ENCODE measurements around the gene CYP27C1.
A peak's percentile ranks its signal among the peaks of the same experiment; 100 is the strongest.
"Not testable (repeated sequence)": the region's sequence is repeated elsewhere in the genome, so short reads cannot be mapped to it uniquely, and the experiment has no call there.

CYP27C1 gene, protein sequence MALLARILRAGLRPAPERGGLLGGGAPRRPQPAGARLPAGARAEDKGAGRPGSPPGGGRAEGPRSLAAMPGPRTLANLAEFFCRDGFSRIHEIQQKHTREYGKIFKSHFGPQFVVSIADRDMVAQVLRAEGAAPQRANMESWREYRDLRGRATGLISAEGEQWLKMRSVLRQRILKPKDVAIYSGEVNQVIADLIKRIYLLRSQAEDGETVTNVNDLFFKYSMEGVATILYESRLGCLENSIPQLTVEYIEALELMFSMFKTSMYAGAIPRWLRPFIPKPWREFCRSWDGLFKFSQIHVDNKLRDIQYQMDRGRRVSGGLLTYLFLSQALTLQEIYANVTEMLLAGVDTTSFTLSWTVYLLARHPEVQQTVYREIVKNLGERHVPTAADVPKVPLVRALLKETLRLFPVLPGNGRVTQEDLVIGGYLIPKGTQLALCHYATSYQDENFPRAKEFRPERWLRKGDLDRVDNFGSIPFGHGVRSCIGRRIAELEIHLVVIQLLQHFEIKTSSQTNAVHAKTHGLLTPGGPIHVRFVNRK

DNA sequence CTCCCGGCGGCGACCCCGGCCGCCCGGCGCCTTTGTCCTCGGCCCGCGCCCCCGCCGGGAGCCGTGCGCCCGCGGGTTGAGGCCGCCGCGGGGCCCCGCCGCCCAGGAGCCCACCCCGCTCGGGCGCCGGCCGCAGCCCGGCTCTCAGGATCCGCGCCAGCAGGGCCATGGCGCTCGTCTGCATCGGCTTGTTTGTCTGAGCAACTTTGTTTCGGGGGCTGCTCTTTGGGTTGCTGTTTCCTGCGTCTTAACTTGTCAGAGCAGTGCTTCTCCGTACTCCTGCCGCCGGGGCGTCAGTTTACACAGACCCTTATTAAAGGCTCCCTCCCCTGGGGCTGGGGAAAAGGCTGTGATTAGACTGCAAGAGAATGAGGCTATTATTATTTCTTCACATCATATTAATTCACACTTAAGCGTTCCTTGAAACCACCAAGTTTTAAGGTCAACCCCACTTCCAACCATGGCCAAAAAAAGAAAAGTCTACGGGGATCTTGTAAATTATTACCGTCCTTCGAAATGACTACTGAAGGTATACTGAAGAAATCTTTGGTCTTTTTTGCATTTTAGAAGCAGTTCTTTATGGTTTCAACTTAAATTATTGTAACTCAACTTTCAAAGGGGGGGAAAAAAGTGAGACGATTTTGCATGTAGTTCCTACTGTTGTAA, at the start of gene CYP27C1:
TSS of gene CYP27C1 (minus strand) at position 198 of the 666 bp plus-strand sequence. CDS start at position 169, 29 bp downstream.
- peak; percentile 58 for DNase-seq

DNA sequence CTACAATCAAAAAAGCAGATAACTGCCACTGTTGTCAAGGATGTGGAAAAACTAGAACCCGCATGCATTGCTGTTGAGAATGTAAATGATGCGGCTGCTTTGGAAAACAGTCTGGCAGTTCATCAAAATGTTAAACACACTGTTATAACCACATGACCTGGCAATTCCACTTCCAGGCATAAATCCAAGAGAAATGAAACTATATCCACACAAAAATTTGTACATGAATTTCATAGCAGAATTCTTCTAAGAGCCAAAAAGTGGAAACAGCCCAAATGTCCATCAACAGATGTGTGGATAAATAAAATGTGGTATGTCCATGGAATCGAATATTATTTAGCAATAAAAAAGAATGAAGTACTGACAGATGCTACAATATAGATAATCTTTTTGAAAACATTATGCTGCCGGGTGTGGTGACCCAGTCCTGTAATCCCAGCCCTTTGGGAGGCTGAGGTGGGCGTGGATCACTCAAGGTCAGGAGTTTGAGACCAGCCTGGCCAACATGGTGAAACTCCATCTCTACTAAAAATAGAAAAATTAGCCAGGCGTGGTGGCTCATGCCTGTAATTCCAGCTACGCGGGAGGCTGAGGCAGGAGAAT, 41.8 kb upstream of the CYP27C1 start:
- DNase-seq, result no peak

GRCh38 chr2:127259355-127259754, 39.3 kb upstream of the CYP27C1 start:
- no peak for DNase-seq

- no peak for DNase-seq
Observed at GRCh38 chr2:127256866-127257265, 36.8 kb upstream of the CYP27C1 start.

- no peak for DNase-seq
Observed at GRCh38 chr2:127256381-127256780, 36.3 kb upstream of the CYP27C1 start.

- no peak for DNase-seq
Observed at GRCh38 chr2:127255721-127256120, 35.6 kb upstream of the CYP27C1 start.

GRCh38 chr2:127255146-127255545, 35.0 kb upstream of the CYP27C1 start:
- peak; percentile 47 for DNase-seq

GRCh38 chr2:127254386-127254981, 34.4 kb upstream of the CYP27C1 start:
- DNase-seq, result no peak

- DNase-seq, result not testable (repeated sequence)
Observed at GRCh38 chr2:127241184-127241583, 21.1 kb upstream of the CYP27C1 start.

DNA sequence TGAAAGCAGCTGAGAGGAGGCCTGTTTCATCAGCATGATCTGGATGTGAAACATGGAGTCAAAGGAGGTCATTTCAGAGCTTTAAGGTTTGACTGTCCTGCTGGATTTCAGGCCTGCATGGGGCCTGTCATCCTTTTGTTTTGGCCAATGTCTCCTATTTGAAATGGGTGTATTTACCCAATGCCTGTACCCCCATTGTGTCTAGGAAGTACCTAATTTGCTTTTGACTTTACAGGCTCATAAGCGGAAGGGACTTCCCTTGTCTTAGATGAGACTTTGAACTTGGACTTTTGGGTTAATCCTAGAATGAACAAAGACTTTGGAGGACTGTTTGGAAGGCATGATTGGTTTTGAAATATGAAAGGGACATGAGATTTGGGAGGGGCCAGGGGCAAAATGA, 19.3 kb upstream of the CYP27C1 start:
- no peak for DNase-seq

DNA sequence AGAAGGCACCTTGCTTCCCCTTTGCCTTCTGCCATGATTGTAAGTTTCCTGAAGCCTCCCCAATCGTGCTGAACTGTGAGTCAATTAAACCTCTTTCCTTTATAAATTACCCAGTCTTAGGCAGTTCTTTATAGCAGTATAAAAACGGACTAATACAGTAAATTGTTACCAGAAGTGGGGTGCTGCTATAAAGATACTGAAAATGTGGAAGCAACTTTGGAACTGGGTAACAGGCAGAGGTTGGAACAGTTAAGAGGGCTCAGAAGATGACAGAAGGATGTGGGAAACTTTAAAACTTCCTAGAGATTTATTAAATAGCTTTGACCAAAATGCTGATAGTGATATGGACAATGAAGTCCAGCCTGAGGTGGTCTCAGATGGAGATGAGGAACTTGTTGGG, 17.7 kb upstream of the CYP27C1 start:
- not testable (repeated sequence) for DNase-seq

DNA sequence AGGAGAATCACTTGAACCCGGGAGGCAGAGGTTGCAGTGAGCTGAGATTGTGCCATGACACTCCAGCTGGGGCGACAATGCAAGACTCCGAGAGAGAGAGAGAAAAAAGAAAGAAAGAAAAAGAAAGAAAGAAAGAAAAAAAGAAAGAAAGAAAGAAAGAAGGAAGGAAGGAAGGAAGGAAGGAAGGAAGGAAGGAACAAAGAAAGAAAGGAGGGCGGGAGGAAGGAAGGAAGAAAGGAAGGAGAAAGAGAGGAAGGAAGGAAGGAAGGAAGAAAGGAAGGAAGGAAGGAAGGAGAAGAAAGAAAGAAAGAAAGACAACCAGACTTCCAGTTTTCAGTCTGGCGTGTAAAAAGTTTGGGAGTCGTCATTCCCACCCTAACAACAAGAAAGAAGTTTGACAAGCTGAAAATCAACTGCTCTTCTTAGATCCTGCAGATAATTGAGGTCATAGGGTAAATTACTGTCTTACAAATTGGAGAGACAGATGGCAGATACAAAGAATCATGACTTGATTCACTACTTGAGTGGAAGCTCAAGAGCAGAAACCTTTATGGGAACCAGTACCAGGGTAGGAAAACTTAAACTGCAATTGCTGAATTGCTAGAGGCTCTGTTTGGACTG, 15.1 kb upstream of the CYP27C1 start:
- DNase-seq, result no peak

GRCh38 chr2:127233710-127234109, 13.6 kb upstream of the CYP27C1 start:
- DNase-seq, result no peak

- DNase-seq, result peak; percentile 58
Observed at GRCh38 chr2:127231130-127231865, 11.2 kb upstream of the CYP27C1 start.

DNA sequence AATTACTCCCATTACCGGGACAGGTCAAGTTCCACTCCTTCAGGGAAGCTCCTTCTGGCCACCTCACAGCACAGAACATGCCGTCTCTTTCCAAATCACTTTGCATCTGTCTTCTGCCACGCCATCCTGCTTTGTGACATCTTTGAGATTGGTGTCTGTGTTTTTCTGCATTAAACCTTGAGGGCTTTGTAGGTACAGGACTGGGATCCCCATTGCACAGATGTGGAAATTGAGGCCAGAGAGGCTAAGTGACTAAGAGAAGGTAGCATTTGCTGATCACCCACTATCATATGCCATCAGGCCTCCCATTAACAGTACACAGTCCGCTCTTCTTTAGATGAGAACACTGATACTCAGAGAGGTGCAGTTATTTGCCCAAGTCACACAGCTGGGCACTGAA, 9.5 kb upstream of the CYP27C1 start:
- DNase-seq, result no peak

DNA sequence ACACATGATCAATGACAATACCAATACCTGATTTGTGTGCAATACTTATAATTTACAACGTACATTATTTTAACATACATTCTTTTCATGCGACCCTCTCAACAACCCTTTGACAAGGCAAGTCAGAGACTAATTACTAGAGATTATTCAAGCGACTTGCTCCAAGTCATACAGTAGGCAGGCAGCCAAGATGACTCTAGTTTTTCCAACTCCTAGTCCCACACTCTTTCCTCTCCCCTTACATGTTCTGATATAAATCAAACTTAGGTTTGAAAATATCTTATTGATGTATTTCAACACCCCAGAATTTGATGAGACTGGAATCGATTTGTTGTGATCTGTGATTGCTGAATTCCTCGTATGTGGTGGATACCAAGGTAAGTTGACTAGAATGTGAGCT, 8.0 kb upstream of the CYP27C1 start:
- DNase-seq, result no peak

DNA sequence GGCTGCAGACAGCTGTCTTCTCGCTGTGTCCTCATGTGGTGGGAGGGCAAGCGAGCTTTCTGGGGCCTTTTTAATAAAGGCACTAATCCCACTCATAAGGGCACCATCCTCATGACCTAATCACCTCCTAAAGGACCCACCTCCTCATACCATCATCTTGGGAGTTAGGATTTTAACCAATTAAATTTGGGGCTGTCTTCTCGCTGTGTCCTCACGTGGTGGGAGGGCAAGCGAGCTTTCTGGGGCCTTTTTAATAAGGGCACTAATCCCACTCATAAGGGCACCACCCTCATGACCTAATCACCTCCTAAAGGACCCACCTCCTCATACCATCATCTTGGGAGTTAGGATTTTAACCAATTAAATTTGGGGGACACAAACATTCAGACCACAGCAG, 7.2 kb upstream of the CYP27C1 start:
- not testable (repeated sequence) for DNase-seq

GRCh38 chr2:127226520-127227263, 6.6 kb upstream of the CYP27C1 start:
- peak; percentile 62 for DNase-seq

- no peak for DNase-seq
Observed at GRCh38 chr2:127226132-127226519, 6.0 kb upstream of the CYP27C1 start.

DNA sequence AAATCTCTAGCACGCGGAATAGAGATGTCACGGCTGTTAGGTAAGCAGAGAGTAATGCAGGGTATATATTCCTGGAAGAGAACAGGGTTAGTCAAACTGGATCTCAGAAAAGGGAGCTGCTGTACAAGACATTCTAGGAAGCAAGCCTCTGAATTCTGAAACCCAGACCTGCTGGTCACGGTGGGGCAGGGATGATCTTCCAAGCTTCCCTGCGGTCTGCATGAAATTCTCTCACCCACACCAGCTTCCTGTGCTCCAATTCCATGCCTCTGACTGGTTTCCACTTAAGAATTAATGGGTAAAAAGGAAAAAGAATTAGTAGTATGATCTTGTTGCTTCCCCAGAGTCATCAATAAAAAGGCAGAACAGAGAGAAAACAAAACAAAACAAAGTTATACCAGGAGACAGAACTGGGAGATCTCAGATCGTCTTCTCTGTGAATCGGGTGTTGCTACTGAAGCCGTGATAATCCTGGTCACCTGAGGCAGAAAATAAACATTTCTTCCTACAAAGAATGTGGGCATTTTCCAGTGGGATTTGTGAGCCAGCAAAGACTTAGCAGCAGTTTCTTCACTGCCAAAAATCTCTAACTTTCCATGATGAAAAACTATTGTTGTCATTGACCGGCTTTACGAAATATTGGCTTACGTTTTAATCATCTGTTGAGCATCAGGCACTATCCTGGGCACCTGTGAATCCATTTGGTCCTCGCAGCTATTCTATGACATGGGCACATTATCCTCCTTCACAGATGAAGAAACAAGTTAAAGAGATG, 5.3 kb upstream of the CYP27C1 start:
- DNase-seq, result no peak

Data from left hindlimb (tissue), 1 donor.